Measurements from ENCODE around the gene CELF5.
A peak's percentile ranks its signal among the peaks of the same experiment; 100 is the strongest.
"Not testable (repeated sequence)": the region's sequence is repeated elsewhere in the genome, so short reads cannot be mapped to it uniquely, and the experiment has no call there.

Gene CELF5

DNA sequence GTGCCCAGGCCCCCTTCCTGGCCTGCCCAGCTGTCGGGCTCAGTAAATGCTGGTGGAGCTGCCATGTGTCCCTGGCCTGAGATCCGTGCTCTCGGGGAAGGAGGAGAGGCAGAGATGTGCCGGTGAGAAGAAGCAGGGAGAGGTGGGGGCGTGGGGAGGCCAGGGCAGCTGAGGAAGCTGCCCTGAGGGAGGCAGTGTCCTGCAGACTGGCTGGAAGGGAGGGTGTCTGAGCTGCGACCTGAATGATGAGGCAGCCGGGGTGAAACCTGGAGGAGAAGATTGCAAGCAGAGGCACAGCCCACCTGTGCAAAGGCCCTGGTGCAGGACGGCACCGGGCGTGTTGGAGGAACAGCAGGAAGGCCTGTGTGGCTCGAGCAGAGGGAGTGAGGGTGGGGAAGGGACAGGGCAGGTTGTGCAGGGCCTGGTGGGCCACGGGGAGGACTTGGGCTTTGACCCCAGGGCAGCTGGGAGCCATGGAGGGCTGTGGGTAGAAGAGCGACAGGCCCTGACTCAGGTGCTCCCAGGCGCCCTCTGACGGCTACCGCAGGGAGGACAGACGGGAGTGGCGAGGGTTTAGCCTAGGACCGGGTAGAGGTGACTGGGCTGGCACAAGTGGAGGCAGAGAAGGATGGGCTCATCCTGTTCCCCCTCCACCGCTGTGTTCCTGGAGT, 14.0 kb upstream of the CELF5 start:
- TF ChIP-seq CTCF (IDR thresholded peaks at IDR 0.05; ENCODE audit: low read depth, low read length, missing control alignments): peak; percentile 68
- in situ Hi-C loops (cut with HindIII; ENCODE audit: low sequenced_read_pairs): no loop called here
- H3K4me3 ChIP-seq (ENCODE audit: low read depth, low read length): no peak overlapping the region
- DNase-seq (ENCODE audit: low read depth): no peak

DNA sequence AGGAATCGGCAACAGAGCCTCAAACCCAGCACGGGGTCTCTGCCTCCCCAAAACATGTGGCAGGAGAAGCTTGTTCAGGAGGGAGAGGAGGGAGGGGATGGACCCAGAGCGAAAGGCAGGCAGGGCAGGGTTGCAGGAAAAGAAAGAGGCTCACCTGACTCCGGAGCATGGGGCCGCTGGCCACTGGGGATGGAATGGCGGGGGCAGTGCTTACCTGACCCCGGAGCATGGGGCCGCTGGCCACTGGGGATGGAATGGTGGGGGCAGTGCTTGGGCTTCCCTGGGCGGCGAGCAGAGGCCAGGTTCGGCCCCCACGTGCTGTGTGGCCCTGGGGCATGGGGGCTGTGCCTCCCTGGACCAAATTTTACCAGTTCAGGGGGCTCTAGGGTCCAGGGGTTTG, 13.3 kb upstream of the CELF5 start:
- H3K4me3 ChIP-seq (ENCODE audit: low read depth, low read length): no peak overlapping the region
- no peak for DNase-seq (ENCODE audit: low read depth)
- in situ Hi-C loops (cut with HindIII; ENCODE audit: low sequenced_read_pairs): no loop called here
- no peak for TF ChIP-seq CTCF (IDR thresholded peaks at IDR 0.05; ENCODE audit: low read depth, low read length, missing control alignments)

DNA sequence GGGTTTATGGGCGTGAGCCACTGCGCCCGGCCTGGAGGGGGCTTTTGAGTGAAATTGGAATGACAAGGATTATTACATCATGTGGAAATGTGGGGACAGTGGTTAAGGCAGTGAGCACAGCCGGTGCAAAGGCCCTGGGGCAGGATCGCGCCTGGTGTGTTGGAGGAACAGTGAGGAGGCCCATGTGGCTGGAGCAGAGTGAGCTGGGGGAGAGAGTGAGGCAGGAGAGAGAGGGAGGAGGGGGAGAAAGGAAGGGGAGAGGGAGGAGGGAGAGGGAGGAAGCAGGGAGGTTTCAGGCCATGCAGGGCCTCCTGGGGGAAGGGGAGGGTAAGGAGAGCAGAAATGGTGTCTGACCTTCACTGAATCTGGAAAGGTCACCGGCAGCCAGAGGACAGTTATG, 11.3 kb upstream of the CELF5 start:
- in situ Hi-C loops (cut with HindIII; ENCODE audit: low sequenced_read_pairs): no loop called here
- no peak for DNase-seq (ENCODE audit: low read depth)
- TF ChIP-seq CTCF (IDR thresholded peaks at IDR 0.05; ENCODE audit: low read depth, low read length, missing control alignments): no peak
- H3K4me3 ChIP-seq (ENCODE audit: low read depth, low read length): no peak overlapping the region

- H3K4me3 ChIP-seq (ENCODE audit: low read depth, low read length): no peak overlapping the region
- TF ChIP-seq CTCF (IDR thresholded peaks at IDR 0.05; ENCODE audit: low read depth, low read length, missing control alignments): no peak
- in situ Hi-C loops (cut with HindIII; ENCODE audit: low sequenced_read_pairs): no loop called here
- DNase-seq (ENCODE audit: low read depth): no peak
Measured at GRCh38 chr19:3216874-3217273, 7.6 kb upstream of the CELF5 start.

GRCh38 chr19:3220576-3220975, 3.9 kb upstream of the CELF5 start:
- DNase-seq (ENCODE audit: low read depth): no peak
- H3K4me3 ChIP-seq (ENCODE audit: low read depth, low read length): no peak overlapping the region
- TF ChIP-seq CTCF (IDR thresholded peaks at IDR 0.05; ENCODE audit: low read depth, low read length, missing control alignments): no peak
- in situ Hi-C loops (cut with HindIII; ENCODE audit: low sequenced_read_pairs): no loop called here

DNA sequence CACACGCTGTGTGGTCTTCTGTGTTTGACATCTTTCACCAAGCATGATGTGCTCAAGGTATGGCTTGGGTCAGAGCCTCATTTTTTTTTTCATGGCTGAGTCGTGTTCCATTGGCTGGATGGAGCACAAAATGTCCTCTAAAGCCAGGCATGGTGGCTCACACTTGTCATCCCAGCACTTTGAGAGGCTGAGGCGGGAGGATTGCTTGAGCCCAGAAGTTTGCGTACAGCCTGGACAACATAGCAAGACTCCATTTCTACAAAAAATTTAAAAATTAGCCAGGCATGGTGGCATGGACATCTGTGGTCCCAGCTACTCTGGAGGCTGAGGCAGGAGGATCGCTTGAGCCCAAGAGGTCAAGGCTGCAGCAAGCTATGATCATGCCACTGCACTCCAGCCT, 2.9 kb upstream of the CELF5 start:
- H3K4me3 ChIP-seq (ENCODE audit: low read depth, low read length); DNase-seq (ENCODE audit: low read depth); in situ Hi-C loops (cut with HindIII; ENCODE audit: low sequenced_read_pairs): not testable (repeated sequence)

DNA sequence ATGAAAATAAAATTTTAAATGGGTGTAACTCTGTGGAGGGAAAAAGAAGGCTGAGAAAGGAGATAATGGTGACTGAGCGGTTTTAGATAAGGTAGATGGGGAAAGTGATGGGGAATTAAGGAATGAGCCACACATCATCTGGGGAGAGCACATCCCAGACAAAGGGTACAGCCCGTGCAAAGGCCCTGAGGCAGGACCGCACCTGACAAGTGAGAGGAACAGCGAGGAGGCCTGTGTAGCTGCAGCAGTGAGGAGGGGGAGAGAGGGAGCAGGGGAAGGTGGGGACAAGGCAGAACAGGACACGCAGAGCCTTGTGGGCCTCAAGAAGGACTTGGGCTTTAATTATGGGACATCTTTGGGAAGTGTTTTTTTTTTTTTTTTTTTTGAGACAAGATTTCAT, 1.8 kb upstream of the CELF5 start:
- in situ Hi-C loops (cut with HindIII; ENCODE audit: low sequenced_read_pairs): no loop called here
- no peak for DNase-seq (ENCODE audit: low read depth)
- no peak overlapping the region for H3K4me3 ChIP-seq (ENCODE audit: low read depth, low read length)
- no peak for TF ChIP-seq CTCF (IDR thresholded peaks at IDR 0.05; ENCODE audit: low read depth, low read length, missing control alignments)

All from astrocyte of the cerebellum (primary cell).